CD4-positive, alpha-beta T cell (primary cell): ENCODE results near the gene STX8. TPM values are rescaled to one million over a fixed set of nuclear protein-coding genes. Genes with fewer than 3 reads are reported as not detected.
A peak's percentile ranks its signal among the peaks of the same experiment; 100 is the strongest.

ENCODE experiments used
- ATAC-seq: fragments of 200-7000 bp; cut with Tn5 transposase; one replicate; pipeline ENCODE4 v1.10.0; 2022; ENCODE audit warnings: mild to moderate bottlenecking; ENCODE audit not compliant: poor library complexity
- CTCF ChIA-PET: fragments of 350-600 bp; sonication (Branson Sonifier 250); formaldehyde crosslinking; loops from one replicate; lab custom pipeline; 2021; ENCODE audit warnings: antibody characterized with exemption, inconsistent platforms; lab: Charles Lee
- POLR2A ChIA-PET: fragments of 350-600 bp; sonication (Branson Sonifier 250); formaldehyde crosslinking; loops from one replicate; lab custom pipeline; 2021; ENCODE audit warnings: antibody characterized with exemption, inconsistent platforms; lab: Charles Lee
- DNase-seq, 14 experiments: peaks; one replicate each; pipeline ENCODE4 v3.0.0-alpha.2; 2013 to 2020; ENCODE audit warnings: mixed read lengths in 2 of 14
- H3K27ac ChIP-seq, 2 donors: one replicate each; pipeline versions ENCODE4 v1.5.1 to v1.7.0; 2013; ENCODE audit warnings: low read length in 2 of 2, low read depth in 1 of 2, mild to moderate bottlenecking in 1 of 2
- H3K27me3 ChIP-seq, 2 experiments: 1 replicate in 1 of 2; 2 replicates in 1 of 2; pipeline versions ENCODE4 v1.6.1 to v1.7.0; 2013; ENCODE audit warnings: low read length in 2 of 2, control low read depth in 1 of 2, mild to moderate bottlenecking in 1 of 2, moderate library complexity in 1 of 2; ENCODE audit not compliant: insufficient read depth in 2 of 2, control insufficient read depth in 1 of 2
- H3K36me3 ChIP-seq: one replicate; pipeline ENCODE4 v1.6.1; 2013; ENCODE audit warnings: low read length, control low read depth; ENCODE audit not compliant: insufficient read depth
- H3K4me1 ChIP-seq: one replicate; pipeline ENCODE4 v1.6.1; 2013; ENCODE audit warnings: low read length, control low read depth; ENCODE audit not compliant: insufficient read depth
- H3K4me3 ChIP-seq: one replicate; pipeline ENCODE4 v1.5.1; 2013; ENCODE audit warnings: mild to moderate bottlenecking, low read length, moderate library complexity
- H3K9me3 ChIP-seq, 2 experiments: 1 replicate in 1 of 2; 2 replicates in 1 of 2; pipeline versions ENCODE4 v1.6.1 to v1.7.0; 2013; ENCODE audit warnings: low read length in 2 of 2, mild to moderate bottlenecking in 2 of 2, control low read depth in 1 of 2, moderate library complexity in 1 of 2; ENCODE audit not compliant: control insufficient read depth in 1 of 2, insufficient read depth in 1 of 2
- H3K27ac Mint-ChIP-seq: one replicate; pipeline ENCODE4 v1.8.0; 2020; ENCODE audit warnings: mixed read lengths
- H3K27me3 Mint-ChIP-seq: one replicate; pipeline ENCODE4 v1.8.0; 2021; ENCODE audit warnings: mixed read lengths
- H3K36me3 Mint-ChIP-seq: one replicate; pipeline ENCODE4 v1.8.0; 2021; ENCODE audit warnings: low read depth, mixed read lengths
- H3K4me1 Mint-ChIP-seq: one replicate; pipeline ENCODE4 v1.8.0; 2021; ENCODE audit warnings: low read depth, mixed read lengths
- H3K4me3 Mint-ChIP-seq: one replicate; pipeline ENCODE4 v1.8.0; 2020; ENCODE audit warnings: mild to moderate bottlenecking, mixed read lengths
- H3K9me3 Mint-ChIP-seq: one replicate; pipeline ENCODE4 v1.8.0; 2020; ENCODE audit warnings: mixed read lengths
- CTCF ChIP-seq: fragments of 200-600 bp; IDR thresholded peaks from one replicate; pipeline ENCODE4 v1.8.0; 2022; ENCODE audit warnings: antibody characterized with exemption, mild to moderate bottlenecking
- intact Hi-C, 2 experiments: fragments of 100-400 bp; cut with DNase I in 1 of 2; cut with micrococcal nuclease in 1 of 2; formaldehyde crosslinking; loops; one replicate each; pipeline versions ENCODE4 v1.15.1 to v1.9.0; 2023 to 2025; cut with DNase I, micrococcal nuclease
- total RNA-seq, 174 experiments: library from RNA in 2 of 174; stranded (reverse) in 2 of 174; gene quantifications; one replicate each; pipeline ENCODE4 v1.2.3 and lab custom pipeline; 2021 to 2026

The STX8 gene
- total RNA-seq, 2 experiments from 2014 or later, result 52.2 to 63.2 TPM

- TF ChIP-seq CTCF, result no peak
- Histone ChIP-seq H3K9me3 (peaks cover 0 to 5% of the 10 kb centered on the region in 2 experiments), H3K27ac (no peak overlapping the region), H3K4me1 (no peaks in the 10 kb centered on the region), H3K4me3 (no peak overlapping the region), H3K27me3 (no peaks in the 10 kb centered on the region), H3K36me3 (peaks cover 5% of the 10 kb centered on the region)
- H3K27ac Mint-ChIP-seq, result no peak overlapping the region
- no peak overlapping the region for H3K4me3 Mint-ChIP-seq
- DNase-seq (no peak), ATAC-seq (no peak)
- ChIA-PET CTCF (no interaction called here), POLR2A (interaction anchor here (0.7 kb wide), 1 partner anchor 9 kb away, joined by 3 read pairs; no protein-coding TSS in a partner anchor)
- peaks cover 8% of the 10 kb centered on the region for H3K36me3 Mint-ChIP-seq
- no peaks in the 10 kb centered on the region for H3K9me3 Mint-ChIP-seq
- no peaks in the 10 kb centered on the region for H3K27me3 Mint-ChIP-seq
- intact Hi-C loops, result no loop called here
- H3K4me1 Mint-ChIP-seq, result peaks cover 10% of the 10 kb centered on the region
Observed at GRCh38 chr17:9266031-9266680, 309.5 kb downstream of the STX8 start.

- no peaks in the 10 kb centered on the region for H3K27me3 Mint-ChIP-seq
- Histone ChIP-seq H3K4me1 (no peaks in the 10 kb centered on the region), H3K27ac (no peak overlapping the region), H3K4me3 (no peak overlapping the region), H3K36me3 (peaks cover 3% of the 10 kb centered on the region), H3K27me3 (no peaks in the 10 kb centered on the region), H3K9me3 (peaks cover 0 to 5% of the 10 kb centered on the region in 2 experiments)
- intact Hi-C loops, result no loop called here
- ATAC-seq, result peak; percentile 37
- POLR2A ChIA-PET, result no interaction called here
- TF ChIP-seq CTCF, result no peak
- no peak overlapping the region for H3K4me3 Mint-ChIP-seq
- peaks cover 8% of the 10 kb centered on the region for H3K36me3 Mint-ChIP-seq
- peaks cover 32% of the 10 kb centered on the region for H3K4me1 Mint-ChIP-seq
- no peak for DNase-seq
- peak overlapping the region; percentile 19 for H3K27ac Mint-ChIP-seq
- H3K9me3 Mint-ChIP-seq, result no peaks in the 10 kb centered on the region
- CTCF ChIA-PET, result no interaction called here
Observed at GRCh38 chr17:9261081-9262012, 314.3 kb downstream of the STX8 start.

GRCh38 chr17:9259419-9259818 is 316.2 kb downstream of the STX8 start:
- no peak for TF ChIP-seq CTCF
- Mint-ChIP-seq H3K4me1 (peaks cover 39% of the 10 kb centered on the region), H3K4me3 (no peak overlapping the region), H3K36me3 (peaks cover 8% of the 10 kb centered on the region), H3K27ac (no peak overlapping the region), H3K27me3 (no peaks in the 10 kb centered on the region), H3K9me3 (no peaks in the 10 kb centered on the region)
- H3K27me3 ChIP-seq, result no peaks in the 10 kb centered on the region
- intact Hi-C loops, result no loop called here
- ATAC-seq (no peak), DNase-seq (no peak)
- H3K9me3 ChIP-seq, result peaks cover 0 to 4% of the 10 kb centered on the region in 2 experiments
- ChIA-PET POLR2A (no interaction called here), CTCF (no interaction called here)
- no peak overlapping the region for H3K27ac ChIP-seq
- no peaks in the 10 kb centered on the region for H3K36me3 ChIP-seq
- no peak overlapping the region for H3K4me3 ChIP-seq
- H3K4me1 ChIP-seq, result no peaks in the 10 kb centered on the region
